Right cardiac atrium (tissue), 5 donors: ENCODE data around the gene TBXAS1. TPM values are rescaled to one million over a fixed set of nuclear protein-coding genes. Genes with fewer than 3 reads are reported as not detected.

Experiments
- ATAC-seq, 2 donors: fragments of 200-7000 bp; cut with Tn5 transposase; one replicate each; pipeline versions ENCODE4 v1.8.0 to v1.9.1; 2020; ENCODE audit warnings: moderate library complexity in 2 of 2, mild to moderate bottlenecking in 1 of 2
- DNase-seq, 3 donors: peaks; one replicate each; pipeline ENCODE4 v3.0.0-alpha.2; 2020
- H3K27ac ChIP-seq: one replicate; pipeline ENCODE4 v1.5.1; 2013; ENCODE audit warnings: mild to moderate bottlenecking, low read length, control low read depth, moderate library complexity
- H3K27me3 ChIP-seq: one replicate; pipeline ENCODE4 v1.6.1; 2013; ENCODE audit not compliant: control insufficient read depth, insufficient read depth
- H3K4me1 ChIP-seq: one replicate; pipeline ENCODE4 v1.6.1; 2013; ENCODE audit warnings: low read length; ENCODE audit not compliant: control insufficient read depth, insufficient read depth
- H3K4me3 ChIP-seq: one replicate; pipeline ENCODE4 v1.5.1; 2013; ENCODE audit warnings: low read length, control low read depth
- H3K9me3 ChIP-seq: one replicate; pipeline ENCODE4 v1.6.1; 2013; ENCODE audit warnings: low read length; ENCODE audit not compliant: control insufficient read depth
- WGBS: extraction: QIAGEN DNeasy Blood & Tissue Kit; methylation state at CpG from one replicate; pipeline ENCODE4 v1.1.7; 2013; 5-methylcytosine and 5-hydroxymethylcytosine counted together
- intact Hi-C, 4 donors: fragments of 100-400 bp; cut with DNase I; formaldehyde crosslinking; loops; one replicate each; pipeline versions ENCODE4 v1.11.0 to v1.14.0; 2022 to 2023
- polyA plus RNA-seq: library from polyadenylated mRNA; stranded (reverse); fragments of 200-250 nt; gene quantifications from one replicate; pipeline ENCODE4 v1.2.3, GENCODE V29; 2013
- total RNA-seq, 4 donors: library from RNA; stranded (reverse); fragmentation: NEBNext Ultra II Directional; extraction: Animal tissue kit (Norgen Biotek cat#: 25700); gene quantifications; one replicate each; pipeline ENCODE4 v1.2.1, GENCODE V29; 2021
- donor health status: healthy with polysubstance abuse.
- donor health status: DM: no; HTN: yes; CAD: no.
- donor health status: DM: no; HTN: no; CAD: no.
- donor health status: DM: no; HTN: yes; CAD: no; lungs with severe emphysema.
- donor health status: DM: yes; HTN: yes; CAD: no.

The TBXAS1 gene
- total and polyA plus RNA-seq, 5 donors: 3.1 to 9.1 (median 6.8) TPM

DNA sequence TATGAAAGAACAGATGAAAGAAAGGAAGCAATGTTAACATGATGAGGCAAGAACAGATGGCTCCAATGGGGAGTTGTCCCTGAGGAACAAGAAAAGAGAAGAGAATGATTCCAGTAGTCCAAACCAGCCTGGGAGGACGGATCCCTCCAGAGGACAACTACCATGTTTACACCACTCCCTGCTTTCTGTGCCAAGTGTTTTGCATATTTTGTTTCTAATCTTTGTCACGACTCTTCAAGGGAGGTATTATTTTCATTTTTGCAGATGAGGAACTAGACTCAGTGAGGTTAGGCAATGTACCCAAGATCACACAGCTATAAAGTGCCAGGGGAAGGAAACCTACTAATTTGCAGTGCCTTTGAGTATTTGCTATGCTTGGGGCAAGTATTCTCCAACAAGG, 117.5 kb downstream of the TBXAS1 start:
- DNase-seq (no peak), ATAC-seq (no peak)
- no peak overlapping the region for H3K4me3 ChIP-seq
- no peaks in the 10 kb centered on the region for H3K4me1 ChIP-seq
- intact Hi-C loops: no loop called here
- H3K9me3 ChIP-seq: no peaks in the 10 kb centered on the region
- H3K27ac ChIP-seq: no peak overlapping the region
- H3K27me3 ChIP-seq: no peaks in the 10 kb centered on the region
- WGBS: 37% methylated on average over 2 of the region's 2 CpGs

DNA sequence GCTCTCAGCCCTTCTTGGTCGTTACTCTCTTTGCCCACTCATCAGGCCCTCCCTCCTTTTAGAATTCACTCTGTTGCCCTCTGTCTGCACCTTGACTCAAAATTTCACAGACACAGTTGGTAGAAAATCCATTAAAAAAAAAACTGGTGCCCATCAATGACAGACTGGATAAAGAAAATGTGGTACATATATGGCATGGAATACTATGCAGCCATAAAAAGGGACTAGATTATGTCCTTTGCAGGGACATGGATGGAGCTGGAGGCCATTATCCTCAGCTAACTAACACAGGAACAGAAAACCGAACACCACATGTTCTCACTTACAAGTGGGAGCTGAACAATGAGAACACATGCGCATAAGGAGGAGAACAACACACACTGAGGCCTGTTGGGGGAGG, 118.0 kb downstream of the TBXAS1 start:
- no peak for DNase-seq

GRCh38 chr7:139948167-139948566, 119.1 kb downstream of the TBXAS1 start:
- 99% methylated on average over 2 of the region's 2 CpGs for WGBS
- ATAC-seq: no peak
- H3K27me3 ChIP-seq: no peaks in the 10 kb centered on the region
- no peak for DNase-seq
- H3K4me1 ChIP-seq: no peaks in the 10 kb centered on the region
- no peaks in the 10 kb centered on the region for H3K9me3 ChIP-seq
- H3K27ac ChIP-seq: no peak overlapping the region
- no peak overlapping the region for H3K4me3 ChIP-seq
- intact Hi-C loops: no loop called here

More for the DNA sequence above, 118.0 kb downstream of the TBXAS1 start:
- intact Hi-C loops: no loop called here
- Histone ChIP-seq H3K27ac (no peak overlapping the region), H3K27me3 (no peaks in the 10 kb centered on the region), H3K9me3 (no peaks in the 10 kb centered on the region), H3K4me1 (no peaks in the 10 kb centered on the region), H3K4me3 (no peak overlapping the region)
- WGBS: 88% methylated on average over 3 of the region's 3 CpGs
- ATAC-seq: no peak

DNA sequence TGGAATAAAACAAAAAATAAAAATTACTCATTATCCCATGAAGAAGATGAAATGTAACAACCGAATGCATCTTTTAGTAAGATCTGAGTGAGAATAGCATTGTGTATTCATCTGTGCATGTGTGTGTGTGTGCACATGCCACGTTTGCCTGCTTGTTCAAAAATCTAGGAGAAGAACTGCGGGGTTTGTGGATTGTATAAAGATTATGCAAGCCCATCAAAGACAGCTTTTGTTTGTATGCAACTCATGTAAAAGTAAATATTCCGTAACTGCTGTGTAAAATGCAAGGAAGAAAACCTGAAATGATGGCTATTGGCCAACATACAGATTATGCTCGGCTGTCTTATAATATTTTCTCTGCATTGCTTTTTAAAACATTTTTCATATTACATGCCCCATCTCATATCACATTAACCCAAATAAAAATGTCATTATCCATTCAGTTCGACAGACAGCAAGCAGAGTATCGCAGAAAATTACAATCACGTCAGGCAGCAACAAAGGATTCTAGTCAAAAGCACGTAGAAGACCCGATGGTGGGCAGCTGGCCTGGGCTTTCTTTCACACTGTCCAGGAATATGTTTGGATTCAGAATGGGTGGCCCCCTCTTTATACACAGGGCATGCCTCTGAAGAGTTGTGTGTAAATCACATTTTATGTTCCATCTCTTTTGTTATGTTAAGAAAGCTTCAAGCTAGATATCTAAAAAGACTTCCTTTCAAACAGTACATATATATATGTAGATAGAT, 119.7 kb downstream of the TBXAS1 start:
- no peaks in the 10 kb centered on the region for H3K4me1 ChIP-seq
- intact Hi-C loops: no loop called here
- 86% methylated on average over 10 of the region's 10 CpGs for WGBS
- H3K9me3 ChIP-seq: no peaks in the 10 kb centered on the region
- H3K27me3 ChIP-seq: no peaks in the 10 kb centered on the region
- no peak overlapping the region for H3K27ac ChIP-seq
- DNase-seq: no peak
- H3K4me3 ChIP-seq: no peak overlapping the region
- ATAC-seq: no peak

DNA sequence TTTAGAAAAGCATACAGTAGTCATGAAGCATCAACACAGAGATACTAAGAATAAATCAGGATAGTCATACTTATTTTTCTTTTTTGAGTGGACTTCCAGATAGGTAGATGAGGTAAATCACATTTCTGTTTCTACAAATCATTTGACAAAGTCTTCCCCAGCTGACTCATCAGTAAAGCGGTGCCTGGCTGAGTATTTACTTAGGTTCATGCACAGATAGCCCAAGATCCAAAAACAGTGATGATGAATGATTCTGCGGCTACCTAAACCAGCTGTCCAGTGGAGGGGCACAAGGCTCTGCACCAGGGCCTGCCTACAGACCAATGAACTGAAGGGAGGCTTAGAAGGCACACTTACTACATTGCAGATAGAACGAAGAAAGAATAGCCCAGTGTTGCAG, 120.6 kb downstream of the TBXAS1 start:
- no peak overlapping the region for H3K27ac ChIP-seq
- H3K4me1 ChIP-seq: no peaks in the 10 kb centered on the region
- intact Hi-C loops: no loop called here
- no peak for ATAC-seq
- no peak for DNase-seq
- 92% methylated on average over 3 of the region's 3 CpGs for WGBS
- H3K27me3 ChIP-seq: no peaks in the 10 kb centered on the region
- H3K9me3 ChIP-seq: no peaks in the 10 kb centered on the region
- no peak overlapping the region for H3K4me3 ChIP-seq

- intact Hi-C loops: no loop called here
- WGBS: 91% methylated on average over 10 of the region's 10 CpGs
- H3K4me1 ChIP-seq: no peaks in the 10 kb centered on the region
- DNase-seq: no peak
- no peak for ATAC-seq
- no peaks in the 10 kb centered on the region for H3K27me3 ChIP-seq
- no peaks in the 10 kb centered on the region for H3K9me3 ChIP-seq
- H3K27ac ChIP-seq: no peak overlapping the region
- no peak overlapping the region for H3K4me3 ChIP-seq
These were observed 121.9 kb downstream of the TBXAS1 start for GRCh38 chr7:139950881-139951525.

GRCh38 chr7:139953229-139953628, 124.2 kb downstream of the TBXAS1 start:
- intact Hi-C loops: no loop called here
- ATAC-seq (no peak), DNase-seq (no peak)
- Histone ChIP-seq H3K4me3 (no peak overlapping the region), H3K27me3 (no peaks in the 10 kb centered on the region), H3K4me1 (no peaks in the 10 kb centered on the region), H3K9me3 (no peaks in the 10 kb centered on the region), H3K27ac (no peak overlapping the region)
- WGBS: 81% methylated on average over 7 of the region's 7 CpGs

DNA sequence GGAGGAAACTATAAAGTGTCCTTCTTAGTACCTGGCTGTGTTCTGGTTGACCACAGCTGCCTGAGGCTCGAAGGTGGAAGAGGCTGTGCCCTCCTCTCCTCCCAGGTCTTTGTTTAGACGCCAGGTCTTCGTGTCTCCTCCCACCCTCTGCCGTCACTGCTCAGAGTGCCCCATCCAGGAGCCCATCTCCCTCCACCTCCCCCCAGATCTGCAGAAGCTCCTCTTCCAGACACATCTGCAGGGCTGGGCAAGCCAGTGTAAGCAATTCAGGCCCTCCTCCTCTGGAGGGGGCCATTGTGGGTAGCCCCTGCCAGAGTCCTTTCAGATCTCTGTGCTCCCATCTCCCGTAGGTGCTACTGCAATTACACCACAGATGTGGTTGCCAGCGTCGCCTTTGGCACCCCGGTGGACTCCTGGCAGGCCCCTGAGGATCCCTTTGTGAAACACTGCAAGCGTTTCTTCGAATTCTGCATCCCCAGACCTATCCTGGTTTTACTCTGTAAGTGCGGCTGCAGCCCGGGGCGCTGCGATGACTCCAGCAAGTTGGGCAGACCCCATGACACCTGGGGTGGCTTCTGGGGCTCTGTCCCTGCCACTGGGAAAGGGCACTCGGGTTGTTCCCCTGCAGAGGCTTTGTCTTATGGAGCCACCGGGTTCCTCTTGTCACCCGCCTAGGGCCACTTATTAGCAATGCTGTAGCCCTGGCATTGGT, 126.2 kb downstream of the TBXAS1 start:
- Histone ChIP-seq H3K4me1 (no peaks in the 10 kb centered on the region), H3K27me3 (no peaks in the 10 kb centered on the region), H3K4me3 (no peak overlapping the region), H3K9me3 (no peaks in the 10 kb centered on the region), H3K27ac (no peak overlapping the region)
- ATAC-seq (no peak), DNase-seq (no peak)
- intact Hi-C loops: no loop called here
- 89% methylated on average over 17 of the region's 17 CpGs for WGBS

GRCh38 chr7:139958599-139959284, 129.7 kb downstream of the TBXAS1 start:
- WGBS: 94% methylated on average over 14 of the region's 14 CpGs
- no peak overlapping the region for H3K4me3 ChIP-seq
- no peaks in the 10 kb centered on the region for H3K4me1 ChIP-seq
- H3K27ac ChIP-seq: no peak overlapping the region
- no peak for DNase-seq
- no peaks in the 10 kb centered on the region for H3K9me3 ChIP-seq
- no peak for ATAC-seq
- no peaks in the 10 kb centered on the region for H3K27me3 ChIP-seq
- intact Hi-C loops: no loop called here

GRCh38 chr7:139959285-139959628, 130.2 kb downstream of the TBXAS1 start:
- Histone ChIP-seq H3K4me3 (no peak overlapping the region), H3K27ac (no peak overlapping the region), H3K27me3 (no peaks in the 10 kb centered on the region), H3K4me1 (no peaks in the 10 kb centered on the region), H3K9me3 (no peaks in the 10 kb centered on the region)
- no peak for DNase-seq
- WGBS: 74% methylated on average over 6 of the region's 6 CpGs
- ATAC-seq: no peak
- intact Hi-C loops: no loop called here

- ATAC-seq: no peak
- Histone ChIP-seq H3K9me3 (no peaks in the 10 kb centered on the region), H3K4me3 (no peak overlapping the region), H3K27me3 (no peaks in the 10 kb centered on the region), H3K4me1 (no peaks in the 10 kb centered on the region), H3K27ac (no peak overlapping the region)
- WGBS: 79% methylated on average over 5 of the region's 5 CpGs
- intact Hi-C loops: loop anchor here in 1 of 4 donors (10.0 kb wide), 1 partner anchor 55 kb away; no protein-coding TSS in a partner anchor
- no peak for DNase-seq
These were observed 130.7 kb downstream of the TBXAS1 start for GRCh38 chr7:139959718-139960117.
